Measurements from ENCODE around the gene ATP11C. TPM values are rescaled to one million over a fixed set of nuclear protein-coding genes. Genes with fewer than 3 reads are reported as not detected.

ATP11C gene
- total RNA-seq, 4 donors from 2014 or later = 6.4 to 26.0 (median 15.4) TPM

DNA sequence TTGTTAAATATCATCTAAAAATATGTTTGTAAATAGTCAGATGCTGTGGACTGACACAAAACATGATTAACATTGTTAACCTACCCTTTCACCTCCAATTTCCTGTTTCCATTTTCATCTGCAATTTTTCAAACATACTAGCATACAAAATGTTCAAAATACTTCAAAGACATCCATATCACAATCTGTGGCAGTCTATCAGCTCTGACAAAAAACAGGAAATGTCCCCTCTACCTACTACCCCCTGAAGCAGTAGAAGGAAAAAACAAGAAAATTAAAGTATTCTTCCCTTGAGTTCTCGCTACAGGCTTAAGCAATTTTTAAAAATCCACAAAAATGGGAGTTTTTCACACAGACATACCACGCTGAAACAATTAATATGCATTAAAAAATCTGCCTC is 116.6 kb downstream of the ATP11C start:
- no peak overlapping the region for H3K27ac ChIP-seq
- no peaks in the 10 kb centered on the region for H3K27me3 ChIP-seq
- H3K9me3 ChIP-seq = no peaks in the 10 kb centered on the region
- H3K4me3 ChIP-seq = no peak overlapping the region
- DNase-seq = no peak
- no peaks in the 10 kb centered on the region for H3K4me1 ChIP-seq
- H3K36me3 ChIP-seq = no peaks in the 10 kb centered on the region
- TF ChIP-seq POLR2AphosphoS5 (IDR thresholded peaks at IDR 0.05) = no peak
- no peak for TF ChIP-seq POLR2A (IDR thresholded peaks at IDR 0.05)
- TF ChIP-seq EP300 (IDR thresholded peaks at IDR 0.05; ENCODE audit: low read depth) = no peak
- TF ChIP-seq, protein P1, sequence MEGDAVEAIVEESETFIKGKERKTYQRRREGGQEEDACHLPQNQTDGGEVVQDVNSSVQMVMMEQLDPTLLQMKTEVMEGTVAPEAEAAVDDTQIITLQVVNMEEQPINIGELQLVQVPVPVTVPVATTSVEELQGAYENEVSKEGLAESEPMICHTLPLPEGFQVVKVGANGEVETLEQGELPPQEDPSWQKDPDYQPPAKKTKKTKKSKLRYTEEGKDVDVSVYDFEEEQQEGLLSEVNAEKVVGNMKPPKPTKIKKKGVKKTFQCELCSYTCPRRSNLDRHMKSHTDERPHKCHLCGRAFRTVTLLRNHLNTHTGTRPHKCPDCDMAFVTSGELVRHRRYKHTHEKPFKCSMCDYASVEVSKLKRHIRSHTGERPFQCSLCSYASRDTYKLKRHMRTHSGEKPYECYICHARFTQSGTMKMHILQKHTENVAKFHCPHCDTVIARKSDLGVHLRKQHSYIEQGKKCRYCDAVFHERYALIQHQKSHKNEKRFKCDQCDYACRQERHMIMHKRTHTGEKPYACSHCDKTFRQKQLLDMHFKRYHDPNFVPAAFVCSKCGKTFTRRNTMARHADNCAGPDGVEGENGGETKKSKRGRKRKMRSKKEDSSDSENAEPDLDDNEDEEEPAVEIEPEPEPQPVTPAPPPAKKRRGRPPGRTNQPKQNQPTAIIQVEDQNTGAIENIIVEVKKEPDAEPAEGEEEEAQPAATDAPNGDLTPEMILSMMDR (IDR thresholded peaks at IDR 0.05) = no peak
- 74 to 82% methylated on average over 2 of the region's 2 CpGs for WGBS, 2 donors (ENCODE audit: low coverage in 1 of 2)
- in situ Hi-C loops (cut with MboI; ENCODE audit: low pct_ligation_motif_present in 1 of 4, low pct_unique_long_range_greater_than_20kb in 1 of 4, low sequenced_read_pairs in 3 of 4) (no loop called here), intact Hi-C loops (cut with DNase I; ENCODE audit: low total_unique reads) (no loop called here)

DNA sequence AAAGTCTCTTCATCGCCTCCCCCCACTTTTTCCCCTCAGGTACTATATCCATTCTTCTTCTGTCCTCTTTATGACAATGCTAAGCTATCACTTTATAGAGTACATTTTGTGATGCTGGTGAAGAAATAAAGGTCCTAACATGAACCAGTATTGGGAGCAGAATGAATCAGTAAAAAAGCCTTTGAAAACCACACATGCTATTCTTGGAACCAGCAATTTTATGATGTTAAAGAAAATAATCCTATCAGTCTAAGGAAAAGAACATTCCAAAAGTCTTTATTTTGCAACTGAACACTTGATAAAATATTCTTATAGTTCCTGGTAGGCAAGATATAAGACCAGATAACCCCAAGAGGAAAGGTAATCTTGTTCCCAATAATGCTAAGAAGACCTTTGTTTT is 117.1 kb downstream of the ATP11C start:
- TF ChIP-seq POLR2A (IDR thresholded peaks at IDR 0.05) (no peak), POLR2AphosphoS5 (IDR thresholded peaks at IDR 0.05) (no peak), EP300 (IDR thresholded peaks at IDR 0.05; ENCODE audit: low read depth) (no peak)
- TF ChIP-seq, protein P1 (IDR thresholded peaks at IDR 0.05) = no peak

DNA sequence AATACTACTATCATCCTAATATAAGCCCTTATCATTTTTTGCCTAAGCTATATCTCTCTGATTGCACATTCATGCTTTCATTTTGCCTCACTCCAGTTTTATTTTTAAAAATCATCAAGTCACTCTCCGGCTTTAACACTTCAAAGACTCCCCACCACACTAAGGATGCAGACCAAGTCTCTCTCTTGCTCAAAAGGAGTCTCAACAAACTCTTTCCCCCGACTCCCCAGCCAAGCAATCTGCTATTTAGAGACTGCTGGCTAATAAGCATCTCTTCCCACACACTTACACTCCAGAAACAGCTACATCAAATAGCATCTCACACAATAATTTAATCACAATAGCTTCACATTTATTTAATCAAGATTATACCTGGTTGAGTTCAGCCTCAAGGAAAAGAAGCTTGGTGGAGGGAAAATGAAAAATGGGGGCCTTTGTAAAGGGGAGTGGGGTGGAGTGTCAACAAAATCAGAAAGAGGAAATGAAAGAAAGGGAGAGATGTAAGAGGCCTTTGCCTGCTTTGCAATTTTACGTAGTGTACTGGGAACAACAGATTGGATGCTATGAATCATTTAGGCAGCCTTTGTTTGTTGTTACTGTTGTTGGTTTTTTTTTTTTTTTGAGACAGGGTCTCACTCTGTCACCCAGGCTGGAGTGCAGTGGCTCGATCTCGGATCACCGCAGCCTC is 120.8 kb downstream of the ATP11C start:
- Histone ChIP-seq H3K27ac (no peak overlapping the region), H3K4me1 (no peaks in the 10 kb centered on the region), H3K27me3 (no peaks in the 10 kb centered on the region), H3K4me3 (no peak overlapping the region), H3K36me3 (no peaks in the 10 kb centered on the region), H3K9me3 (no peaks in the 10 kb centered on the region)
- TF ChIP-seq, protein P1 (IDR thresholded peaks at IDR 0.05) = no peak
- TF ChIP-seq POLR2AphosphoS5 (IDR thresholded peaks at IDR 0.05) (no peak), EP300 (IDR thresholded peaks at IDR 0.05; ENCODE audit: low read depth) (no peak), POLR2A (IDR thresholded peaks at IDR 0.05) (no peak)
- DNase-seq = no peak
- 72 to 79% methylated on average over 2 to 6 of the region's 6 CpGs for WGBS, 2 donors (ENCODE audit: low coverage in 1 of 2)
- intact Hi-C loops (cut with DNase I; ENCODE audit: low total_unique reads) = no loop called here
- in situ Hi-C loops (cut with MboI; ENCODE audit: low pct_ligation_motif_present in 1 of 4, low pct_unique_long_range_greater_than_20kb in 1 of 4, low sequenced_read_pairs in 3 of 4) = no loop called here

More for the DNA sequence above, 117.1 kb downstream of the ATP11C start:
- no peaks in the 10 kb centered on the region for H3K36me3 ChIP-seq
- no peak overlapping the region for H3K27ac ChIP-seq
- no peaks in the 10 kb centered on the region for H3K27me3 ChIP-seq
- intact Hi-C loops (cut with DNase I; ENCODE audit: low total_unique reads) (no loop called here), in situ Hi-C loops (cut with MboI; ENCODE audit: low pct_ligation_motif_present in 1 of 4, low pct_unique_long_range_greater_than_20kb in 1 of 4, low sequenced_read_pairs in 3 of 4) (no loop called here)
- H3K4me3 ChIP-seq = no peak overlapping the region
- H3K9me3 ChIP-seq = no peaks in the 10 kb centered on the region
- 89% methylated on average over 1 of the region's 1 CpG; no CpG with 5 or more reads in 1 of the 2 donors for WGBS, 2 donors (ENCODE audit: low coverage in 1 of 2)
- DNase-seq = no peak
- no peaks in the 10 kb centered on the region for H3K4me1 ChIP-seq

DNA sequence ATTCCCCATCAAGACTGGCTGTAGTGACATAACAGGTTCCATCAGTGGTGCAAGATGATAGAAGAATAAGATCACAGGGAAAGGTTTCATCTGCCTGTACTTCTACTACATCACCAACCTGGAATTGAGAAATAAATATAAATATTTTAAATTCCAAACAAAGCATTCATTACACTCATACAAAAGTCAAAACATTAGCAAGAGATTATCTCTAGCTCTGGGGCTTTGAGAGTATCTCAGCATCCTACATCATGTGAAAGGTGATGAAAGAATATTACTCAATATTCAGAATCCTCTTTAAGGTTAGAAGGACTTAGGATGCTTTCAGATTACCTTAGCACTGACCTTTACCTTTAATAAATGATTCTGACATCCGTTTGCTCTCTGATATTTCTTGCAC is 128.4 kb downstream of the ATP11C start:
- H3K36me3 ChIP-seq = no peaks in the 10 kb centered on the region
- no peaks in the 10 kb centered on the region for H3K4me1 ChIP-seq
- in situ Hi-C loops (cut with MboI; ENCODE audit: low pct_ligation_motif_present in 1 of 4, low pct_unique_long_range_greater_than_20kb in 1 of 4, low sequenced_read_pairs in 3 of 4) (no loop called here), intact Hi-C loops (cut with DNase I; ENCODE audit: low total_unique reads) (no loop called here)
- H3K4me3 ChIP-seq = no peak overlapping the region
- WGBS, 2 donors (ENCODE audit: low coverage in 1 of 2) = 58% methylated on average over 1 of the region's 1 CpG; no CpG with 5 or more reads in 1 of the 2 donors
- no peaks in the 10 kb centered on the region for H3K9me3 ChIP-seq
- no peaks in the 10 kb centered on the region for H3K27me3 ChIP-seq
- no peak for DNase-seq
- H3K27ac ChIP-seq = no peak overlapping the region
- TF ChIP-seq EP300 (IDR thresholded peaks at IDR 0.05; ENCODE audit: low read depth) = no peak
- TF ChIP-seq, protein P1 (IDR thresholded peaks at IDR 0.05) = no peak
- no peak for TF ChIP-seq POLR2AphosphoS5 (IDR thresholded peaks at IDR 0.05)
- TF ChIP-seq POLR2A (IDR thresholded peaks at IDR 0.05) = no peak

Data from transverse colon (tissue), 4 donors.